ENCODE data around the gene RBMS1.
"Not testable (repeated sequence)": the region's sequence is repeated elsewhere in the genome, so short reads cannot be mapped to it uniquely, and the experiment has no call there.

RBMS1 gene

GRCh38 chr2:160371251-160372009 is 122.2 kb downstream of the RBMS1 start:
- no peaks in the 10 kb centered on the region for H3K79me2 ChIP-seq (ENCODE audit: control insufficient read depth, low read length)
- H3K27ac ChIP-seq (ENCODE audit: low read depth, low read length), result no peak overlapping the region
- no peak overlapping the region for H3K4me3 ChIP-seq (ENCODE audit: low read length)
- H4K20me1 ChIP-seq (ENCODE audit: control insufficient read depth, insufficient read depth, low read depth, low read length), result no peaks in the 10 kb centered on the region
- H3F3A ChIP-seq (ENCODE audit: control insufficient read depth, insufficient read depth), result no peaks in the 10 kb centered on the region
- peaks cover 12% of the 10 kb centered on the region for H3K4me1 ChIP-seq (ENCODE audit: control insufficient read depth, low read length)
- no peaks in the 10 kb centered on the region for H3K9me3 ChIP-seq (ENCODE audit: control insufficient read depth, insufficient read depth, low read length)
- no peak overlapping the region for H3K4me2 ChIP-seq (ENCODE audit: low read length)
- TF ChIP-seq EZH2phosphoT487 (IDR thresholded peaks at IDR 0.05; ENCODE audit: borderline replicate concordance, low read length), result no peak
- TF ChIP-seq CTCF (IDR thresholded peaks at IDR 0.05; ENCODE audit: low read depth, low read length, poor library complexity, severe bottlenecking), result no peak
- no peaks in the 10 kb centered on the region for H3K27me3 ChIP-seq (ENCODE audit: control insufficient read depth, low read length)
- no peaks in the 10 kb centered on the region for H3K9me2 ChIP-seq (replicated peaks; ENCODE audit: control insufficient read depth, low read length)
- H3K36me3 ChIP-seq (ENCODE audit: control insufficient read depth, low read length), result no peaks in the 10 kb centered on the region

GRCh38 chr2:160368988-160369930 is 124.3 kb downstream of the RBMS1 start:
- Histone ChIP-seq H4K20me1 (ENCODE audit: control insufficient read depth, insufficient read depth, low read depth, low read length) (no peaks in the 10 kb centered on the region), H3K79me2 (ENCODE audit: control insufficient read depth, low read length) (no peaks in the 10 kb centered on the region), H3K4me2 (ENCODE audit: low read length) (no peak overlapping the region), H3K4me3 (ENCODE audit: low read length) (no peak overlapping the region), H3K9me2 (replicated peaks; ENCODE audit: control insufficient read depth, low read length) (no peaks in the 10 kb centered on the region), H3K9me3 (ENCODE audit: control insufficient read depth, insufficient read depth, low read length) (no peaks in the 10 kb centered on the region), H3K27ac (ENCODE audit: low read depth, low read length) (no peak overlapping the region), H3K36me3 (ENCODE audit: control insufficient read depth, low read length) (no peaks in the 10 kb centered on the region), H3K4me1 (ENCODE audit: control insufficient read depth, low read length) (no peaks in the 10 kb centered on the region), H3K27me3 (ENCODE audit: control insufficient read depth, low read length) (no peaks in the 10 kb centered on the region), H3F3A (ENCODE audit: control insufficient read depth, insufficient read depth) (no peaks in the 10 kb centered on the region)
- TF ChIP-seq EZH2phosphoT487 (IDR thresholded peaks at IDR 0.05; ENCODE audit: borderline replicate concordance, low read length) (no peak), CTCF (IDR thresholded peaks at IDR 0.05; ENCODE audit: low read depth, low read length, poor library complexity, severe bottlenecking) (no peak)

- no peaks in the 10 kb centered on the region for H3K79me2 ChIP-seq (ENCODE audit: control insufficient read depth, low read length)
- no peaks in the 10 kb centered on the region for H3K27me3 ChIP-seq (ENCODE audit: control insufficient read depth, low read length)
- H3K9me3 ChIP-seq (ENCODE audit: control insufficient read depth, insufficient read depth, low read length), result no peaks in the 10 kb centered on the region
- no peaks in the 10 kb centered on the region for H3K4me1 ChIP-seq (ENCODE audit: control insufficient read depth, low read length)
- no peaks in the 10 kb centered on the region for H4K20me1 ChIP-seq (ENCODE audit: control insufficient read depth, insufficient read depth, low read depth, low read length)
- TF ChIP-seq EZH2phosphoT487 (IDR thresholded peaks at IDR 0.05; ENCODE audit: borderline replicate concordance, low read length) (no peak), CTCF (IDR thresholded peaks at IDR 0.05; ENCODE audit: low read depth, low read length, poor library complexity, severe bottlenecking) (no peak)
- H3K4me2 ChIP-seq (ENCODE audit: low read length), result no peak overlapping the region
- H3F3A ChIP-seq (ENCODE audit: control insufficient read depth, insufficient read depth), result no peaks in the 10 kb centered on the region
- H3K36me3 ChIP-seq (ENCODE audit: control insufficient read depth, low read length), result no peaks in the 10 kb centered on the region
- H3K9me2 ChIP-seq (replicated peaks; ENCODE audit: control insufficient read depth, low read length), result no peaks in the 10 kb centered on the region
- no peak overlapping the region for H3K27ac ChIP-seq (ENCODE audit: low read depth, low read length)
- H3K4me3 ChIP-seq (ENCODE audit: low read length), result no peak overlapping the region
Measured at GRCh38 chr2:160367887-160368286, 125.7 kb downstream of the RBMS1 start.

GRCh38 chr2:160367139-160367538 is 126.5 kb downstream of the RBMS1 start:
- H3K9me2 ChIP-seq (replicated peaks; ENCODE audit: control insufficient read depth, low read length); H3K79me2 ChIP-seq (ENCODE audit: control insufficient read depth, low read length); H3F3A ChIP-seq (ENCODE audit: control insufficient read depth, insufficient read depth); H3K4me1 ChIP-seq (ENCODE audit: control insufficient read depth, low read length); H3K27me3 ChIP-seq (ENCODE audit: control insufficient read depth, low read length); H3K9me3 ChIP-seq (ENCODE audit: control insufficient read depth, insufficient read depth, low read length); H3K27ac ChIP-seq (ENCODE audit: low read depth, low read length); H3K4me2 ChIP-seq (ENCODE audit: low read length); H3K4me3 ChIP-seq (ENCODE audit: low read length); H4K20me1 ChIP-seq (ENCODE audit: control insufficient read depth, insufficient read depth, low read depth, low read length); H3K36me3 ChIP-seq (ENCODE audit: control insufficient read depth, low read length): not testable (repeated sequence)

Data from DOHH2 (cell line).